ENCODE data around the gene ZBTB7A.

The ZBTB7A gene

DNA sequence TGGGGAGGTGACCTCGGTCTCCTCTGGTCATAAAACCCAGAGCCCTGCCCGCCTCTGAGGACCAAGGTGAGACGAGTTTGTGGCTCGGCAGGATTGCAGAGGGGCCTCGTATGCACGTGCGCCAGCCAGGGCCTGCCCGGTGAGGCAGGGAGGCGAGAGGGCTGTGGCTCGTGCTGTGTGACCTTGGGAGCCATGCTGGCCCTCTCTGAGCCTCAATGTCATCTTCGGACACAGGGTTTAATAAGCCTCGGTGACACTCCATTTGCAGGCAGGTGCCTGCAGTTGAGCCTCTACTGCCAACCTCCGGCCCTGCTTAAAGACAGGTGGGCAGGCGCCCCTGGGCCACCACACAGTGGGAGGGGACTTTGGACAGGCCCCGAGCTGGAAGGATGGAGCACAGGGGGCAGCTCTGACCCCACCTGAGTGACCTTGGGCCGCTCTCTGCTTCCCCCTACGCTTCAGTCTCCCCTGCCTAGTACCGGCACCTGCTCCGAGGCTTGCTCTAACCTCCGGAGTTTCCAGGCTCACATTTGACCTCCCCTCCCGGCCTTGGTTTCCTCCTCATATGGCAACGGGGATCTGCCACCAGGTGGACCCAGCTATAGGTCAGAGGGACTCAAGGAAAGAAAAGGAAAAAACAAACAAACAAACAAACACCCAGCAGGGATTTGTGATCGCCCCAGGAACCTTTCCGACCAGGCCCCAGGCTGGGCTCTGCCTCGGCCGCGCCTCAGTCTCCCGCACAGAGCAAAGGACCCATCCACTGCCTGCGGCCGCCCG is 3.1 kb downstream of the ZBTB7A start:
- FAIRE-seq: no peak
- TF ChIP-seq, protein P1, sequence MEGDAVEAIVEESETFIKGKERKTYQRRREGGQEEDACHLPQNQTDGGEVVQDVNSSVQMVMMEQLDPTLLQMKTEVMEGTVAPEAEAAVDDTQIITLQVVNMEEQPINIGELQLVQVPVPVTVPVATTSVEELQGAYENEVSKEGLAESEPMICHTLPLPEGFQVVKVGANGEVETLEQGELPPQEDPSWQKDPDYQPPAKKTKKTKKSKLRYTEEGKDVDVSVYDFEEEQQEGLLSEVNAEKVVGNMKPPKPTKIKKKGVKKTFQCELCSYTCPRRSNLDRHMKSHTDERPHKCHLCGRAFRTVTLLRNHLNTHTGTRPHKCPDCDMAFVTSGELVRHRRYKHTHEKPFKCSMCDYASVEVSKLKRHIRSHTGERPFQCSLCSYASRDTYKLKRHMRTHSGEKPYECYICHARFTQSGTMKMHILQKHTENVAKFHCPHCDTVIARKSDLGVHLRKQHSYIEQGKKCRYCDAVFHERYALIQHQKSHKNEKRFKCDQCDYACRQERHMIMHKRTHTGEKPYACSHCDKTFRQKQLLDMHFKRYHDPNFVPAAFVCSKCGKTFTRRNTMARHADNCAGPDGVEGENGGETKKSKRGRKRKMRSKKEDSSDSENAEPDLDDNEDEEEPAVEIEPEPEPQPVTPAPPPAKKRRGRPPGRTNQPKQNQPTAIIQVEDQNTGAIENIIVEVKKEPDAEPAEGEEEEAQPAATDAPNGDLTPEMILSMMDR (IDR thresholded peaks at IDR 0.05; ENCODE audit: insufficient read depth, missing control alignments): no peak
- no peak for DNase-seq (ENCODE audit: insufficient read length, low spot score)

DNA sequence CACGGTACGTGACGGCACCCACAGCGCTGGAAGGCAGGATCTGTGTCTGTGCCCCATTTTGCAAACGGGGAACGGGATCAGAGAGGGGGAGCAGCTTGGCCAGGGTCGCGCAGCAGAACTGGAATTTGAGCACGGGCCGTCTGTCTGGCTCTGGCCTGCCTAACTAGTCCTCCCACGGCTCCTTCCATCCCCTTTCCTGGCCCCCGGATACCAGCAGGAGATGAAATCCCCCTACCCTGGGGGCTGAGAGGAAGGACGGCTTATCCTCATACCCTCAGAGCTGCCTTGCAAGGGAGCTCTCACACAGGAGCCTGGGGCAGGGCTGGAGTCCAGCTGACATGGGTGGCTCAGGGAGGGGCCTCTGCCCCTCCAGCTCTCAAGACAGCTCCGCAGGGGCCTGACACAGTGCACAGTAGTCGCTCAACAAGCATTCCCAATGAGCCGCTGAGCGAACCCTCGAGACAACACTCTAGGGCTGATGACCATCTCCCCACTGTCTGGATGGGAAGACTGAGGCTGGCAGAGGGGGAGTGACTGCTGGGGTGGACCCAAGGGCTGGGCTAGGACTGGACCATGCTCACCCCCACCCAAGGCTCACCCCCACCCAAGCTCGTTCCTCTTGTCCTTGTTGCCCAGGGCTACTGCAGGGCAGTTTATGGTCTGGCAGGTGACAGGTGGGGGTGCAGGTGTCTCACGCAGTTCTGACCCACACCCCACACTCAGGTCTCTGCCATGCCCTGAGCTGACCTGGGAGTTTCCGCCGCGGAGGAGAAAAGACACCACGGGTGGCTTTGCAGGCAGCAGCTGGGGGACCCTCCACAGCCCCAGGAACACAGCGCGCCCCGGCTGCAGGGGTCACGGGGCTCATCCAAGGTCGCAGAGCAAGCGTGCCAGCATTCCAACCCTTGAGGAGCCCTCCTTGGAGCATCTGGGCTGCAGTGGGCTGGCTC is 4.0 kb downstream of the ZBTB7A start:
- TF ChIP-seq, protein P1 (IDR thresholded peaks at IDR 0.05; ENCODE audit: insufficient read depth, missing control alignments): no peak
- no peak for DNase-seq (ENCODE audit: insufficient read length, low spot score)
- FAIRE-seq: no peak

DNA sequence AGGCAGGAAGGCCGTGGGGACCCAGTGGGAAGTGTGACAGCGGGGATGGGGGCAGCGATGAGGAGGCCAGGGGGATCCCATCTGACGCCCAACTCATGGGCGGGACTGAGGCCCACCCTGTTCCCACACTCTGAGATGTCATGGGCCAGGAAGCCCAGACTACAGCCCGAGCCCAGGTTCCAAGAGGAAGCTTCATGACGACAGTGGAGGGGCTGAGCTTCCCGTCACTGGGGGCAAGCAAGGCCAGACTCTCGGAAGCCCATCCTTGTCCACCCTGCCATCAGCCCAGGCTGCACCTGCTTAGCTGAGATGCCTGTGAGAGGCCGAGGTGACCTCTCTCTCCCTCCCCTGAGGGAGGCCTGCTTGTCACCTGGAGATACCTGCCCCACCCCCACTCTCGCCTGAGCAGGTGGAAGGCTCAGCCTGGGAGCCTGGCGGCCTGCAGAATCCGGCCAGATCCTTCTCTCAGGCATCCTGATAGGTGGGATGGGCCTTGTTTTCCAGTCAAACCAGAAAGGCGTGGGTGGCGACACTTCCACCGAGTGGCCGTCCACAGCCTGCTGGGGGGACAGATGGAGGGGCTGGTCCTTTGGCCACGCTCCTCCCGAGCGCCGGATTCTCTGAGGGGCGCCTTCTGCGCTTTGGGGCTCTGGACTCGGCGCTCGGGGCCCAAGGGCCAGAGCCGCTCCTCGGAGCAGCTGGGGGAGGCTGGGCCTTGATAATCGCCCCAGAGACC is 4.8 kb downstream of the ZBTB7A start:
- no peak for FAIRE-seq
- TF ChIP-seq, protein P1 (IDR thresholded peaks at IDR 0.05; ENCODE audit: insufficient read depth, missing control alignments): no peak
- no peak for DNase-seq (ENCODE audit: insufficient read length, low spot score)

DNA sequence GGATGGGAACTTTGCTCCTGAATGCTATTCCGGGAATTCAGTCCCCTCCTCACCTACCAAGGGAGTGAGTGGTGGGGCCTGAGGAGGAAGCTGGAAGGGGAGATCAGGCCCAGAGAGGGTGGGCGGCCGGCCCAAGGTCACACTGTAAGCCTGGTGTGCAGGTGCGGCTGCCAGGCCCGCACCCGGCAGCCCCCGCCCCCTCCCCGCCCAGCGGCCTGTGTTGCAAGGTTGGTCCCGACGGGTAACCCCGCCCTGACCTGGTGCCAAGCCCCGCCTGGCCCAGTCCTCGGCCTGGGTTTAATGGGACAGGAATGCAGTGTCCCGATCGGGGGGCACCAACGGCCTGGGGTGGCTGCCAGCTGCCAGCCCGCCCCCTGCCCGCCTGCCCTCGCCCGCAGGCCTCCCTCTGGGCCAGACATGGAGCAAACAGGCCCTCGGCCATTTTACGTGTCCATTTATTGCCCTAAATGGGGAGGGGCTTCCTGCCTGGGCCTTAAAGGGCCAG is 5.5 kb downstream of the ZBTB7A start:
- FAIRE-seq (no peak), DNase-seq (ENCODE audit: insufficient read length, low spot score) (no peak)
- TF ChIP-seq, protein P1 (IDR thresholded peaks at IDR 0.05; ENCODE audit: insufficient read depth, missing control alignments): no peak

DNA sequence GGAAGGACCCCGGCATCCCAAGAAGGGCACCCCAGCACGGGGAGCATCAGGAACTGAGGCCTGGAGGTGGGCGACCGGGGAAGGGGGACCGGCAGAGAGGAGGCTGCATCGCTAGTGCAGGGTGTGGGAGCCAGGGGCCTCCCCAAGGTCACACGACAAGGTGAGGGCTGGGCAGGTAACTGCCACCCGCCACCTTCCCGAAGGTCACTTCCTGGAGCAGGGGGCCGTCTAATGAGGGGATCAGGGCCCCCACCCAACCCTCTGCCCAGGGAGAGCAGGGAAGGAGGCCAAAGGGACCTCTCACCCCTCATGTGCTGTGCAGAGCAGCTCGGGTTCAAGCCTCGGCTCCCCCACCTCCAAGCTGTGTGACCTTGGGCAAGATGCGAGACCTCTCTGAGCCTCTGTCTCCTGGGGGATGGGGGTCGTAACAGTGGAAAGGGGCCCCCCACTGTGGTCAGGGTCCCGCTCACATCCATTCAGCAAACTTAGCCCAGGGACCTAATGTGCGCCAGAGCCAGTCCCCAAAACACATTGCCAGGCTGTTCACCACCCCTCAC is 6.0 kb downstream of the ZBTB7A start:
- no peak for DNase-seq (ENCODE audit: insufficient read length, low spot score)
- no peak for FAIRE-seq
- TF ChIP-seq, protein P1 (IDR thresholded peaks at IDR 0.05; ENCODE audit: insufficient read depth, missing control alignments): no peak

DNA sequence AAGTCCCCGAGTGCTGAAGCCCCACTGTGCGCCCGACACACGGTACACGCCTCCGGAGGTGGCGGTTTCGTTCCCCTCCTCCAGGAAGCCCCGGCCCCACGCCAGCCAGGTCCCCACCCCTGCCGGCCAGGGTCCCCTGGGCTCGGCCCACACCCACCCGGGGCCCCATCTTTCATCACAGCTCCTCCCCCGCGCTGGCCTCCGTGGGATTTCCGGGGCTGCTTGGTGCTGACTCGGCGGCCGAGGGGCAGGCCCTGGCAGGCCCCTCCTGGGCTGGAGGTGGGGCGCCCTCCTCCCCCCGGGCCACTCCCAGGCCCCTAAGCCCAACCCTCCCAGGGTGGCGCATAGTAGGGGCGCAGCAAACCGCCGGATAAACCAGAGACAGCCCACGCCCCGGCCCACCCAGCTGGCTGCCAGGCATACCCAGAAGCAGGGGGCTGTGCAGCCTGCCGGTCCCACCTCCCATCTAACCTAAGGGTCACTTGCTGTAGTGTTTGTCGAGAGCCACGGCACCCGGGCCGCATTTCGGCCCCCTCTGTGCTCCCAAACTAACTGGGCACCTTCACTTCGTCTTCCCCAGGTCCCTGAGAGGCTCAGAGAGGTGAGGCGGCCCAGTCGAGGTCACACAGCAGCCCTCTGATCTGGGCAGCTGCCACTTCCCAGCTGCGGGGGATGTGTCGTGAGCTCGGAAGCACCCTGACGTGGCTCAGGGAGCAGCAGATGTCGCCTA is 6.6 kb downstream of the ZBTB7A start:
- DNase-seq (ENCODE audit: insufficient read length, low spot score) (no peak), FAIRE-seq (no peak)

More for the DNA sequence above, 6.6 kb downstream of the ZBTB7A start:
- TF ChIP-seq, protein P1 (IDR thresholded peaks at IDR 0.05; ENCODE audit: insufficient read depth, missing control alignments): no peak
